ENCODE measurements around the gene USO1.

DNA sequence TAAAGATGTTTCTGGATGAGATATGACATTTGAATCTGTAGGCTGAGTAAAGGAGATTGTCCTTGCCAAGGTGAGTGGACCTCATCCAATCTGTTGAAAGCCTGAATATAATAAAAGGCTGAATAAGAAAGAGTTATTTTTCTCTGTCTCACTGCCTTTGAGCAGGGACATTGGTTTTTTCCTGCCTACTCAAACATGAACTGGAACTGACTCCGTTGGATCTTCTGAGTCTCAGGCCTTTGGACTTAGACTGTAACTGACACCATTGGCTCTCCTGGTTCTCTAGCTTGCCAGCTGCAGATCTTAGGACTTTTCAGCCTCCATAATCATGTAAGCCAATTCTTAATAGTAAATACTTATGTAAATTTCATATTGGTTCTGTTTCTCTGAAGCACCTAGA is 134.3 kb downstream of the USO1 start:
- TF ChIP-seq EZH2 (IDR thresholded peaks at IDR 0.05; ENCODE audit: insufficient read depth, poor library complexity, severe bottlenecking) (no peak), EZH2phosphoT487 (IDR thresholded peaks at IDR 0.05; ENCODE audit: insufficient read depth, low read depth) (no peak)
